HG02588 (cell line): ENCODE measurements around the gene MMP23B.

Experiments
- ATAC-seq: cut with Tn5 transposase; IDR thresholded peaks from one replicate; pipeline ENCODE4 v1.9.1; 2021; ENCODE audit warnings: mild to moderate bottlenecking, moderate library complexity; ENCODE audit not compliant: unreplicated experiment

MMP23B gene

GRCh38 chr1:1602304-1602967 lies 29.5 kb upstream of the MMP23B start:
- ATAC-seq, result no peak

- no peak for ATAC-seq
Observed at GRCh38 chr1:1602968-1603506, 28.9 kb upstream of the MMP23B start.

- ATAC-seq, result no peak
Observed at GRCh38 chr1:1603671-1604373, 28.2 kb upstream of the MMP23B start.

GRCh38 chr1:1604374-1605033 lies 27.5 kb upstream of the MMP23B start:
- ATAC-seq, result no peak

GRCh38 chr1:1605034-1605591 lies 26.9 kb upstream of the MMP23B start:
- no peak for ATAC-seq

- no peak for ATAC-seq
Observed at GRCh38 chr1:1605724-1606123, 26.2 kb upstream of the MMP23B start.

- no peak for ATAC-seq
Observed at GRCh38 chr1:1606232-1606631, 25.7 kb upstream of the MMP23B start.

- ATAC-seq, result no peak
Observed at GRCh38 chr1:1609822-1610485, 22.0 kb upstream of the MMP23B start.

- no peak for ATAC-seq
Observed at GRCh38 chr1:1610796-1611195, 21.2 kb upstream of the MMP23B start.

- ATAC-seq, result no peak
Observed at GRCh38 chr1:1612104-1612400, 19.9 kb upstream of the MMP23B start.

- no peak for ATAC-seq
Observed at GRCh38 chr1:1613509-1614082, 18.4 kb upstream of the MMP23B start.

GRCh38 chr1:1614204-1614953 lies 17.6 kb upstream of the MMP23B start:
- ATAC-seq, result no peak

- no peak for ATAC-seq
Observed at GRCh38 chr1:1614954-1615255, 17.1 kb upstream of the MMP23B start.

GRCh38 chr1:1615256-1616044 lies 16.5 kb upstream of the MMP23B start, which contains the start of gene MIB2:
MIB2 (plus strand) TSS chr1:1615500; CDS start chr1:1623453, 7,953 bp downstream.
- peak; percentile 81 for ATAC-seq

- peak; percentile 25 for ATAC-seq
Observed at GRCh38 chr1:1616045-1616790, 15.8 kb upstream of the MMP23B start.

- ATAC-seq, result no peak
Observed at GRCh38 chr1:1616838-1617237, 15.1 kb upstream of the MMP23B start.

GRCh38 chr1:1617516-1617915 lies 14.5 kb upstream of the MMP23B start:
- no peak for ATAC-seq

- ATAC-seq, result no peak
Observed at GRCh38 chr1:1617925-1618324, 14.0 kb upstream of the MMP23B start.
